GM18508 (cell line): ENCODE measurements around the gene DYTN.
"Not testable (repeated sequence)": the region's sequence is repeated elsewhere in the genome, so short reads cannot be mapped to it uniquely, and the experiment has no call there.

ENCODE experiments used
- ATAC-seq: cut with Tn5 transposase; IDR thresholded peaks from one replicate; pipeline ENCODE4 v1.9.1; 2021; ENCODE audit warnings: moderate number of reproducible peaks; ENCODE audit not compliant: insufficient read depth, unreplicated experiment

Gene DYTN

DNA sequence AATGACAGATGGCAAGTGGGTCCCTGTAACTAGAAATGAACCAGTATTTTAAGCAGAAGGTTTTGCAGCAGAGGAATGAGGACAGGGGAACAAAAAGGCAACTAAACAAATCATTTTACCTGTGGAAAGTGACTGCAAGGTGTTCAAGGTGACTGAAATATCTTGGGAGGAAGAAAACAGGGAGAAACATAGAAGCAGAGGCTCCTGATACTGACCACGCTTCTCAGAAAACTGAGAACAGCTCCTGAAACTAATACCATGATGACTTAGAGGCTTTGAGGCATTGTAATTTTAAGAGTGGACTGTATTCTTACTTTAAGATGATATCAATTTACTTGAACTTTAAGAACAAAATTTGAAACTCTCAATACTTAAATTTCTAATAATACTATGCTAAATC is at the start of gene DYTN:
Gene DYTN, minus strand, starts transcription at position 101 of the 400 bp plus-strand sequence. CDS start 117 bp downstream, outside the sequence.
- no peak for ATAC-seq

DNA sequence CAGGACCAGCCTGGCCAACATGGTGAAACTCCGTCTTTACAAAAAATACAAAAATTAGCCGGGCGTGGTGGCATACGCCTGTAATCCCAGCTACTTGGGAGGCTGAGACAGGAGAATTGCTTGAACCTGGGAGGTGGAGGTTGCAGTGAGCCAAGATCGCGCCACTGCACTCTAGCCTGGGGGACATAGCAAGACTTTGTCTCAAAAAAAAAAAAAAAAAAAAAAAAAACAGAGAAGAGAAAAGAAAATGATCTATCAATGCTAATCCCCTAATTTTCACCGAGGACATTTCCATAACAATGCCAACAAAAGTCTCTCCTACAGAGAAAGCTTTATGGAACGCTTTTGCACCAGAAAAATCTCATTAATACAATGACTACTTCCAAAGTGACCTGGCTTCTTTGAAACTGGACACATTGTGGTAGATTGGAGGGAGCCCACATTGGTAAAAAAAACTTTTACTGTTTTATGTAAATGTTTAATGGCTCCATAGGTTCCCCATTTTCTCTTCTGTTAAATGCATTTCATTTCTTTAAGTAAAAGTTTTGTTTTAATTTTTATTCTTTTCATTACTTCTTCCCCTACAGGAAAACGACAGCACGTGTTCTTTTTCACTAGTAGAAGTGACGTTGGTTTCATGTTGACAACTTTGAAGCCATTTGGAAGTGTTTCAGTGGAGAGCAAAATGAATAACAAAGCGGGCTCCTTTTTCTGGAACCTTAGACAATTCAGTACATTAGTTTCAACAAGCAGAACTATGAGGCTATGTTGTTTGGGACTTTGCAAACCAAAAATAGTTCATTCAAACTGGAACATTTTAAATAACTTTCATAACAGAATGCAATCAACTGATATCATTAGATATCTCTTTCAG is 48.1 kb upstream of the DYTN start:
- no peak for ATAC-seq

- ATAC-seq = peak; percentile 82
Measured at GRCh38 chr2:206765242-206766056, 47.3 kb upstream of the DYTN start, which contains the start of the genes FASTKD2 and MDH1B. FASTKD2 (plus strand) TSS chr2:206765606; CDS start chr2:206766694, 1,088 bp downstream. MDH1B (minus strand) TSS chr2:206765328; CDS start chr2:206765271, 57 bp downstream.

- ATAC-seq = no peak
Measured at GRCh38 chr2:206764673-206765241, 46.6 kb upstream of the DYTN start.

DNA sequence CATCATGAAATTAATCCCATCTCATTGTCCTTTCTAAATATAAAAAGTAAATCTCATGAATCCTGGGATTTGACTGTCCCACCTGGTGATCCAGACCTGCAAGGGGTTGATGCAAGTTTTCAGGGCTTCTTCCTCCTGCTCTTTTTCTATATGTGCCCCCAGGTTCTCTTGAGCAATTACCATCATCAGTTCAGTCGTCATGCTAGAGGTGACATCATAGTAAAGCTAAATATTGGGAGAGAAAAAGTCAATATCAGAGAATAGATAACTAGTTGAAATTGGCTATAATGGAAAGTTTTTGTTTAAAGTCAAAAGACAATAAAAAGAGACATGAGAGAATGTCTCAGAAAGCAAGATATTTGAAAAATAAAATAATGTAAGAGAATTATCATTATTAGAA is 38.6 kb upstream of the DYTN start:
- no peak for ATAC-seq

DNA sequence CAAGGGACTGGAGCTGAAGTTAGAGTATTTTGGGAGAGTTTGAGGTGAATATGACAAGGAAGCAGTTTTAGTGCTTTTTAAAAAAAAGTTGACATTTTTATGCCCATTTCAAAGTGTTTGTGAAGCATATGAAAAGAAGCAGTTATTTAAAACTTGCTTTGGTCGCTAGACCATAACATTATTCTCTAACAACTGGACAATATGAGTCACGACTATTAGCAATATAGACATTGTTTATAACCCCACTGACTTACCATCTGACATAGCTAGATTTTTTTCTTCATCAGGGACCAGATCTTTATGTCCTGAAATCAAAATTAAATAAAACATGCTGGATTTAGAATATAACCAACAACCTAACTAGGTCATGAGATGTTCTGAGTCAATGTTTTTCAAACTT is 22.6 kb upstream of the DYTN start:
- no peak for ATAC-seq

DNA sequence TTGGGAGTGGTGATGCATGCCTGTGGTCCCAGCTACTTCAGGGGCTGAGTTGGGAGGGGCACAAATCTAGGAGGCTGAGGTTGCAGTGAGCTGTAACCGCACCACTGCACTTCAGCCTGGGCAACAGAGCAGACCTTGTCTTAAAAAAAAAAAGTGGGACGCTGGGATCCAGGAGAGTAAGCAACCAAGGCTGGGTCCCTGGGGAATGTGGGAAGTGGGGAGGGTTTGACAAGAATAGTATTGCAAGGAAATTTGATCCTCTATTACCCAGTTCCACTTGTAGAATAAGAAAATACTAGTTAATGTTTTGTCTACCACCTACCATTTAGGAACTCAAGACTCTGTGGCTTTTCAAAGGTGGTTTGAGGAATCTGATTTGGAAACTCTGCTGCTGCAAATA is 21.1 kb upstream of the DYTN start:
- ATAC-seq = no peak

DNA sequence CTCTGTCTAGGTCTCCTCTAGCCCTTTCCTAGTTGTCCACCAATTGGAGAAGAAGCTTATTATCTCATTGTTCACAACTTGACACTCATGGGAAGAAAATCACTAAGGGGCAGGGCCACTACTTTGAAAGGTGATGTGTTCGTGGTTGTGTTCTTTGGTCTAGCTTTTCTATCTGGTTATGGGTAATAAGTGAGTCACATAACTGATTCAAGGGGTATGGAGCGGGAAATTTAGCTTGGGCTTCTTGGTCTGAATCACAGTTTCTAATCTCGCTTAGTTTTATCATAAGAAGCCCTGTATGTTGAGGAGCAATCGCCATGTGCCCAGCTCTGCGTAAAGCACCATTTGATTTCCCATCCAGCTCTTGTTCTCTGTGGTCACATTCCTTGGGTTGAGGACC is 18.7 kb upstream of the DYTN start:
- ATAC-seq = no peak

DNA sequence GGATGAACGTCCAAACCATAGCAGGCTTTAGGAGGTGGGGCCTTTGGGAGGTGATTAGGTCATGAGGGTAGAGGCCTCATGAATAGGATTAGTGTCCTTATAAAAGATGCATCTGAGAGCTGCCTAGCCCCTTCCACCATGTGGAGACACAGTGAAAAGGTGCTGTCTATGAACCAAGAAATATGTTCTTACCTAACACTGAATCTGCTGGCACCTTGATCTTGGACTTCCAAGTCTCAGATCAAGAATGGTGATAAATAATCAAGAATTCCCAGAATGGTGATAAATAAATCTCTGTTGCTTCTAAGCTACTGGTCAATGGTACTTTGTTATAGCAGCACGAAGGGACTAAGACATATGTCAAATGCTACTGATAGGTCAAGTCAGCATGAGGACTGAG is 15.1 kb upstream of the DYTN start:
- no peak for ATAC-seq

GRCh38 chr2:206728277-206729199 is 10.3 kb upstream of the DYTN start:
- ATAC-seq = no peak

- no peak for ATAC-seq
Measured at GRCh38 chr2:206727287-206727686, 9.1 kb upstream of the DYTN start.

- no peak for ATAC-seq
Measured at GRCh38 chr2:206723288-206723687, 5.1 kb upstream of the DYTN start.

- ATAC-seq = peak; percentile 63
Measured at GRCh38 chr2:206721256-206721920, 3.2 kb upstream of the DYTN start.

DNA sequence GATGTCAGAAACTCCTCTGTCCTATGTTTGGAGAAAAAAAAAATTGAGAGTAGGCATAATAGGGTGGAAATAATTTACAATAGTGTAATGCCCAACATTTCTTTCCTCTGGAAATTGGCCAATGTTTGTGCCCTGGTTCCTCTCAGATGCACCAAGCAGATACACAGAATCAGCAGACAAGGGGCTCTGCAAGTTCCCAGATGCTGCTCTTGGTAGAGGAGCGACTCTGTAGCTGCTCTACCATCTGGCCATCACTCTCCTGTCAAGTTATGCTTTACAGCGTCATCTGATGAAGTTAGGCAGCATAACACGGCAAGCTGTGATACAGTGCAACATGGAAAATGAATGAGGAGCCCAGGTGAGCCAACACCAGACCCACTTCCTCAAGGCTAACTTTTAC is 1.6 kb downstream of the DYTN start:
- ATAC-seq = no peak

DNA sequence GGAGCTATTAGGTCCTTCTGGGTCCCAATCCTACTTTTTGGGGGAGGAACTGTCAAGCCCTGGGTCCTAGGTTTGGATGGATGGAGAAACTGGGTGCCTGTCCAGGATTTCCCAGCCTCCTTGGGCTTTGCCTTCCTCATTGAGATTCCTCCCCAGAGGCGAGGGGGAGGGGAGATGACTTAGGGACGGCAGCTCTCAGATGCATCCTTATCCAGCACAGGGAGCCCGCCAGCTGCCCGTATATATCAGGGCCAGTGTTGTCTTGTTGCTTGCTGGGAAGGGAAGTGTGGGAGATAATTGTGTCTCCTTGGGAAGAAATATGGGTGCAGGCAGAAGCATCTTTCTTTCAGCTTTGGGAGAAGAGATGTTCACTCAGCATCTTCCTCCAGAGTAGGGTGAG is 3.0 kb downstream of the DYTN start:
- not testable (repeated sequence) for ATAC-seq

DNA sequence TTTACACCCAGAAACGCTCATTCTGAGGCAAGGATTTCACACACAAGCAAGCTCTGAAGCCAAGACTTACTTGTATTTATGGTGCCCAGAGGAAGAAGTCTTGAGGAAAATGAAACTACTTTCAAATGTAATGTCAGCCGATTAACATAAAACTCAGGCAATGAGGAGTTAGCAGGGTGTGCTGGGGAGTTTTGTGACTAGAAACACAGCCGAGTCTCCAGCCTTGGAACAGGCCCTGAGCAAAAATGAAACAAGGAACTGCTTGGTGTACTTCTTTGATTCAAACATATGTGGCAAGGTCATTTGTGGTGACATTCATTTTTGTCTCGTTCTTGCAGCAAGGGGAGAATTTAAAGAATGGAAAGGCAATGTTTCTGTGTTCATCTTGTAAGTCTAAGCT is 4.5 kb downstream of the DYTN start:
- ATAC-seq = peak; percentile 83

GRCh38 chr2:206708286-206708685 is 9.9 kb downstream of the DYTN start:
- ATAC-seq = no peak

GRCh38 chr2:206707164-206707701 is 11.0 kb downstream of the DYTN start:
- no peak for ATAC-seq
